Renal cortex interstitium (tissue), 11 donors: ENCODE data around the gene LRTM2. TPM values are rescaled to one million over a fixed set of nuclear protein-coding genes. Genes with fewer than 3 reads are reported as not detected.

Experiments used
- DNase-seq, 11 donors: peaks; one replicate each; pipeline ENCODE4 v3.0.0-alpha.2; 2013; ENCODE audit warnings: low read depth in 9 of 11, low spot score in 4 of 11; ENCODE audit errors: extremely low read depth in 1 of 11
- polyA plus RNA-seq, 3 donors: library from polyadenylated mRNA; unstranded; fragments of 120-200 nt; gene quantifications; one replicate each; pipeline ENCODE4 v1.2.1, GENCODE V29; 2013; ENCODE audit not compliant: insufficient read length in 3 of 3

Gene LRTM2
- polyA plus RNA-seq, 3 donors: 0.30 to 0.62 (median 0.33) TPM

- DNase-seq: no peak
Observed at GRCh38 chr12:1796515-1797010, 23.8 kb upstream of the LRTM2 start.

- DNase-seq: no peak
Observed at GRCh38 chr12:1797011-1797901, 23.1 kb upstream of the LRTM2 start.

GRCh38 chr12:1797991-1798640, 22.2 kb upstream of the LRTM2 start:
- no peak for DNase-seq

- DNase-seq: no peak
Observed at GRCh38 chr12:1798641-1799020, 21.7 kb upstream of the LRTM2 start.

GRCh38 chr12:1799051-1799881, 21.1 kb upstream of the LRTM2 start:
- DNase-seq: no peak

- DNase-seq: no peak
Observed at GRCh38 chr12:1799882-1800400, 20.4 kb upstream of the LRTM2 start.

- DNase-seq: no peak
Observed at GRCh38 chr12:1800401-1801302, 19.7 kb upstream of the LRTM2 start.

- no peak for DNase-seq
Observed at GRCh38 chr12:1801303-1801975, 18.9 kb upstream of the LRTM2 start.

- DNase-seq: no peak
Observed at GRCh38 chr12:1803736-1804135, 16.6 kb upstream of the LRTM2 start.

GRCh38 chr12:1804545-1805332, 15.6 kb upstream of the LRTM2 start:
- peak; percentile 66 to 90 (median 80) for DNase-seq

- no peak for DNase-seq
Observed at GRCh38 chr12:1805441-1806081, 14.8 kb upstream of the LRTM2 start.

- DNase-seq: no peak
Observed at GRCh38 chr12:1806301-1807086, 13.9 kb upstream of the LRTM2 start.

GRCh38 chr12:1807087-1807860, 13.1 kb upstream of the LRTM2 start:
- no peak for DNase-seq

GRCh38 chr12:1808036-1808797, 12.1 kb upstream of the LRTM2 start:
- DNase-seq: no peak
